ENCODE measurements around the gene TPRX1.

GRCh38 chr19:47797996-47798903 is 6.1 kb downstream of the TPRX1 start:
- no peak for TF ChIP-seq CTCF (IDR thresholded peaks at IDR 0.05)
- no peak for TF ChIP-seq POLR2A (IDR thresholded peaks at IDR 0.05)

Measured in uterus (tissue), 2 donors.